GM18909 (cell line): Measurements from ENCODE around the gene GBP4.
A peak's percentile ranks its signal among the peaks of the same experiment; 100 is the strongest.
"Not testable (repeated sequence)": the region's sequence is repeated elsewhere in the genome, so short reads cannot be mapped to it uniquely, and the experiment has no call there.

ENCODE experiments used
- ATAC-seq: cut with Tn5 transposase; IDR thresholded peaks from one replicate; pipeline ENCODE4 v1.9.1; 2021; ENCODE audit warnings: mild to moderate bottlenecking; ENCODE audit not compliant: unreplicated experiment, poor library complexity

GBP4 gene

GRCh38 chr1:89198491-89199072 is at the start of gene GBP4:
GBP4 (minus strand) TSS chr1:89198942; CDS start chr1:89198834, 108 bp downstream.
- ATAC-seq, result peak; percentile 54

GRCh38 chr1:89243046-89243445 is 44.3 kb upstream of the GBP4 start:
- ATAC-seq, result no peak

- no peak for ATAC-seq
These were observed 22.6 kb upstream of the GBP4 start for GRCh38 chr1:89221341-89221740.

- ATAC-seq, result not testable (repeated sequence)
These were observed 21.1 kb upstream of the GBP4 start for GRCh38 chr1:89219851-89220250.

- not testable (repeated sequence) for ATAC-seq
These were observed 20.2 kb upstream of the GBP4 start for GRCh38 chr1:89218941-89219340.

- ATAC-seq, result no peak
These were observed 14.6 kb upstream of the GBP4 start for GRCh38 chr1:89213347-89213746.

- no peak for ATAC-seq
These were observed 12.4 kb upstream of the GBP4 start for GRCh38 chr1:89211035-89211634.

GRCh38 chr1:89206373-89206772 is 7.6 kb upstream of the GBP4 start:
- ATAC-seq, result no peak

- ATAC-seq, result no peak
These were observed 4.4 kb upstream of the GBP4 start for GRCh38 chr1:89203166-89203565.

GRCh38 chr1:89201106-89201794 is 2.5 kb upstream of the GBP4 start:
- peak; percentile 87 for ATAC-seq

GRCh38 chr1:89200663-89201062 is 1.9 kb upstream of the GBP4 start:
- no peak for ATAC-seq

GRCh38 chr1:89199525-89200031 is 836 bp upstream of the GBP4 start:
- no peak for ATAC-seq

- ATAC-seq, result peak; percentile 1
These were observed 661 bp downstream of the GBP4 start for GRCh38 chr1:89198081-89198480.

- ATAC-seq, result no peak
These were observed 3.3 kb downstream of the GBP4 start for GRCh38 chr1:89195476-89195875.

- no peak for ATAC-seq
These were observed 7.4 kb downstream of the GBP4 start for GRCh38 chr1:89191314-89191713.

- no peak for ATAC-seq
These were observed 8.7 kb downstream of the GBP4 start for GRCh38 chr1:89190017-89190416.

- no peak for ATAC-seq
These were observed 19.4 kb downstream of the GBP4 start for GRCh38 chr1:89179343-89179742.

- ATAC-seq, result no peak
These were observed 21.8 kb downstream of the GBP4 start for GRCh38 chr1:89176971-89177370.

- no peak for ATAC-seq
These were observed 23.0 kb downstream of the GBP4 start, which contains the start of gene GBP7 for GRCh38 chr1:89175601-89176256. GBP7 (minus strand) TSS chr1:89176003; CDS start chr1:89171935, 4,068 bp downstream.

- no peak for ATAC-seq
These were observed 24.3 kb downstream of the GBP4 start for GRCh38 chr1:89174491-89174890.
